Measurements from ENCODE around the gene TCP11L1. TPM values are rescaled to one million over a fixed set of nuclear protein-coding genes. Genes with fewer than 3 reads are reported as not detected.

TCP11L1 gene
- total and polyA plus RNA-seq, 9 of the 15 experiments (the other 6 are each of a cell fraction or from before 2014, with no cell fraction given), result 1.6 to 15.3 (median 5.4) TPM

- TF ChIP-seq MYC (IDR thresholded peaks at IDR 0.05; ENCODE audit: low read depth, low read length) (no peak), MYC (CRISPR knock-in tag; IDR thresholded peaks at IDR 0.05; ENCODE audit: borderline replicate concordance, low read depth) (no peak), ZFP36 (IDR thresholded peaks at IDR 0.05; ENCODE audit: low read depth, low read length, partially characterized antibody) (no peak), RFX7 (CRISPR knock-in tag; IDR thresholded peaks at IDR 0.05) (no peak)
Measured at GRCh38 chr11:33109294-33109895, 70.0 kb downstream of the TCP11L1 start (continued).

DNA sequence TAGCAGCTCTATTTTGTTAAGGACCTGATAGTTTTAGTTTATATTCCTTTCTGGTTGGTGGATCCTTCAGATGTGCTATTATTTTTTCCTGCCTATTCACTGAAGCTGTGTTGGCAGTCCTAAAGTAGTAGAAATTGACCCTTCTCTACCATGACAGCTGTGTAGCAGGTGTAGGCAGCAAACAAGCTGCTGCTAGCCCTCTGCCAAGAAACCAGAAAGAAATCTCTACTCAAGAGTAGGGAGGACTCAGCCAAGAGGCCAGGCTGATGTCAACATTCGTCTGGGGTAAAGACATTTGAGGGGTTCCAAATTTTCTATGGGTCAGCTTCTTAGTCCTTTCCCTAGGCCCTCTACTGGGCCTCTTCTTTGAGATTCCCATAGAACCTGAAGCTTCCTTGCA lies 70.7 kb downstream of the TCP11L1 start:
- no peak for FAIRE-seq
- no peak overlapping the region for H3K27ac ChIP-seq (ENCODE audit: extremely low read depth, low read depth, low read length)
- DNase-seq (ENCODE audit: extremely low read depth in 1 of 4, low spot score in 3 of 4), result no peak
- TF ChIP-seq, protein P1, sequence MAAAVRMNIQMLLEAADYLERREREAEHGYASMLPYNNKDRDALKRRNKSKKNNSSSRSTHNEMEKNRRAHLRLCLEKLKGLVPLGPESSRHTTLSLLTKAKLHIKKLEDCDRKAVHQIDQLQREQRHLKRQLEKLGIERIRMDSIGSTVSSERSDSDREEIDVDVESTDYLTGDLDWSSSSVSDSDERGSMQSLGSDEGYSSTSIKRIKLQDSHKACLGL (CRISPR knock-in tag; IDR thresholded peaks at IDR 0.05; ENCODE audit: borderline replicate concordance, poor library complexity, severe bottlenecking), result no peak
- TF ChIP-seq ATF1 (CRISPR knock-in tag; IDR thresholded peaks at IDR 0.05) (no peak), ATF1 (tag; IDR thresholded peaks at IDR 0.05) (no peak), ZNF316 (IDR thresholded peaks at IDR 0.05) (no peak), FOXJ3 (CRISPR knock-in tag; IDR thresholded peaks at IDR 0.05) (no peak), FOXA3 (CRISPR knock-in tag; conservative IDR thresholded peaks at IDR 0.05 in 1 of 2, IDR thresholded peaks at IDR 0.05 in 1 of 2) (no peak)
- CTCF ChIA-PET (ENCODE audit: low intra/inter-chr PET ratio), result no interaction called here
- ATAC-seq, result no peak
- no peaks in the 10 kb centered on the region for H3K9me3 ChIP-seq (replicated peaks; ENCODE audit: control insufficient read depth, insufficient read depth, low read depth, low read length)
- H4K20me1 ChIP-seq (replicated peaks; ENCODE audit: control insufficient read depth, insufficient read depth, low read length), result no peaks in the 10 kb centered on the region
- WGBS (ENCODE audit: insufficient coverage, low coverage, missing lambda C conversion rate), result 60% methylated on average over 1 of the region's 1 CpG
- no peaks in the 10 kb centered on the region for H3K27me3 ChIP-seq (ENCODE audit: control insufficient read depth in 2 of 2, insufficient read depth in 2 of 2, low read length in 2 of 2)
- no peaks in the 10 kb centered on the region for H3K4me1 ChIP-seq (replicated peaks in 1 of 2; ENCODE audit: control insufficient read depth in 2 of 2, insufficient read depth in 2 of 2, low read length in 2 of 2)
- intact Hi-C loops (cut with micrococcal nuclease) (no loop called here), in situ Hi-C loops (cut with MboI) (no loop called here)
- no peak overlapping the region for H2AFZ ChIP-seq (ENCODE audit: low read depth, low read length)
- no peak overlapping the region for H3K4me2 ChIP-seq (ENCODE audit: insufficient read depth, low read length)
- H3K9me1 ChIP-seq (ENCODE audit: control insufficient read depth, insufficient read depth, low read length), result no peaks in the 10 kb centered on the region
- no TSS peak for BruUV-seq (replicated peaks)
- POLR2A ChIA-PET, result interaction anchor here (0.6 to 1.1 kb wide), 2 partner anchors 114 to 328 kb away, joined by 3 to 4 read pairs; no protein-coding TSS in a partner anchor
- no peaks in the 10 kb centered on the region for H3K79me2 ChIP-seq (ENCODE audit: control insufficient read depth, insufficient read depth, low read length)
- H3K4me3 ChIP-seq, result no peak overlapping the region
- H3K36me3 ChIP-seq (ENCODE audit: control insufficient read depth, insufficient read depth, low read length), result peaks cover 11% of the 10 kb centered on the region; the same call in 2 of the 3 replicates
- H3K9ac ChIP-seq (ENCODE audit: insufficient read depth in 1 of 2, low read depth in 2 of 2, low read length in 2 of 2), result no peak overlapping the region
